GM12878 (cell line): ENCODE results near the gene NCAM1. TPM values are rescaled to one million over a fixed set of nuclear protein-coding genes. Genes with fewer than 3 reads are reported as not detected.

Source experiments
- ATAC-seq: fragments of 200-7000 bp; cut with Tn5 transposase; 3 replicates; pipeline ENCODE4 v1.9.1; 2020; ENCODE audit warnings: mild to moderate bottlenecking, moderate library complexity
- BruUV-seq: library from RNA; stranded (reverse); fragments of 400-500 nt; replicated peaks from 2 replicates; lab custom pipeline; 2021; lab: Mats Ljungman, UMichigan
- CTCF ChIA-PET: fragments of 300-600 bp; sonication (Branson Sonifier 250); formaldehyde crosslinking; extraction: SDS; loops from one replicate; lab custom pipeline; 2021; ENCODE audit warnings: inconsistent platforms; lab: Yijun Ruan, JAX
- POLR2A ChIA-PET: fragments of 350-600 bp; formaldehyde crosslinking; extraction: SDS; loops from one replicate; lab custom pipeline; 2021; ENCODE audit warnings: inconsistent platforms; lab: Charles Lee
- RAD21 ChIA-PET: fragments of 300-600 bp; sonication (Branson Sonifier 250); formaldehyde crosslinking; loops from one replicate; lab custom pipeline; 2023; ENCODE audit warnings: antibody characterized with exemption; ENCODE audit not compliant: unreplicated experiment; lab: Charles Lee
- SMC1A ChIA-PET: fragments of 300-600 bp; sonication (Branson Sonifier 250); formaldehyde crosslinking; loops from one replicate; lab custom pipeline; 2023; ENCODE audit not compliant: unreplicated experiment, uncharacterized antibody; lab: Charles Lee
- DNase-seq: peaks from one replicate; pipeline ENCODE4 v3.0.0-alpha.2; 2011; ENCODE audit warnings: low read depth, low spot score
- FAIRE-seq: peaks from 3 replicates; lab custom pipeline; 2011; peaks lifted over from hg19 to GRCh38; lab: Jason Lieb, UNC
- H2AFZ ChIP-seq: 2 replicates; pipeline ENCODE4 v1.6.0; 2011; ENCODE audit warnings: low read depth, low read length, control low read depth; ENCODE audit not compliant: control insufficient read depth
- H3K27ac ChIP-seq: 2 replicates; pipeline ENCODE4 v1.5.1; 2011; ENCODE audit warnings: control low read depth; ENCODE audit not compliant: control insufficient read depth, insufficient read depth
- H3K27me3 ChIP-seq, 2 experiments: replicated peaks in 1 of 2; 2 replicates each; pipeline versions ENCODE4 v1.6.0 to v1.6.1; 2011; ENCODE audit warnings: low read length in 1 of 2; ENCODE audit not compliant: control insufficient read depth in 2 of 2, insufficient read depth in 2 of 2
- H3K36me3 ChIP-seq, 2 experiments: 2 replicates each; pipeline ENCODE4 v1.5.1; 2011; ENCODE audit warnings: low read length in 1 of 2; ENCODE audit not compliant: control insufficient read depth in 2 of 2, insufficient read depth in 2 of 2
- H3K4me1 ChIP-seq: 2 replicates; pipeline ENCODE4 v1.6.1; 2011; ENCODE audit warnings: mild to moderate bottlenecking, low read length, moderate library complexity, mixed read lengths; ENCODE audit not compliant: control insufficient read depth, insufficient read depth
- H3K4me2 ChIP-seq: 2 replicates; pipeline ENCODE4 v1.6.0; 2011; ENCODE audit warnings: control low read depth; ENCODE audit not compliant: control insufficient read depth, insufficient read depth
- H3K4me3 ChIP-seq: fragments of 200-600 bp; sonication (generic); 2 replicates; pipeline ENCODE4 v1.5.1; 2016
- H3K79me2 ChIP-seq: 2 replicates; pipeline ENCODE4 v1.6.0; 2011; ENCODE audit warnings: low read length; ENCODE audit not compliant: control insufficient read depth, insufficient read depth
- H3K9ac ChIP-seq: 2 replicates; pipeline ENCODE4 v1.8.0; 2011; ENCODE audit warnings: low read length, control low read depth, mixed read lengths; ENCODE audit not compliant: control insufficient read depth, insufficient read depth
- H3K9me3 ChIP-seq: replicated peaks from 3 replicates; pipeline ENCODE4 v1.5.1; 2011; ENCODE audit warnings: mild to moderate bottlenecking, low read length; ENCODE audit not compliant: control insufficient read depth, insufficient read depth
- H4K20me1 ChIP-seq: 2 replicates; pipeline ENCODE4 v1.6.0; 2011; ENCODE audit not compliant: control insufficient read depth, insufficient read depth
- BRCA1 ChIP-seq: IDR thresholded peaks from 2 replicates; pipeline ENCODE4 v1.6.1; 2011; ENCODE audit warnings: low read depth, low read length, improper control_type of control experiment
- CREB1 ChIP-seq: IDR thresholded peaks from 2 replicates; pipeline ENCODE4 v1.6.1; 2012; ENCODE audit warnings: low read depth, mild to moderate bottlenecking, inconsistent platforms
- EP300 ChIP-seq, 2 experiments: fragments of 150-350 bp in 1 of 2; IDR thresholded peaks; 2 replicates each; pipeline ENCODE4 v1.6.1; 2011 to 2012; ENCODE audit warnings: low read depth in 2 of 2, low read length in 2 of 2, borderline replicate concordance in 1 of 2, improper control_type of control experiment in 1 of 2, inconsistent platforms in 1 of 2; ENCODE audit not compliant: control insufficient read depth in 1 of 2
- HDGF ChIP-seq: fragments of 450-650 bp; IDR thresholded peaks from 2 replicates; pipeline ENCODE4 v1.6.1; 2016; ENCODE audit warnings: antibody characterized with exemption
- KAT2A ChIP-seq: conservative IDR thresholded peaks from 2 replicates; pipeline ENCODE4 v1.6.1; 2011; ENCODE audit warnings: low read depth, low read length; ENCODE audit not compliant: control insufficient read depth
- KDM1A ChIP-seq: fragments of 200-600 bp; sonication (generic); IDR thresholded peaks from 2 replicates; pipeline ENCODE4 v1.6.1; 2016; ENCODE audit warnings: borderline replicate concordance
- NR2C2 ChIP-seq: IDR thresholded peaks from 2 replicates; pipeline ENCODE4 v1.6.1; 2011; ENCODE audit warnings: borderline replicate concordance, low read depth; ENCODE audit not compliant: control insufficient read depth, insufficient read length
- NRF1 ChIP-seq: conservative IDR thresholded peaks from 2 replicates; pipeline ENCODE4 v1.6.1; 2011; ENCODE audit warnings: mild to moderate bottlenecking, low read depth, low read length, improper control_type of control experiment
- POLR2AphosphoS5 ChIP-seq: IDR thresholded peaks from 2 replicates; pipeline ENCODE4 v1.6.1; 2011; ENCODE audit warnings: mild to moderate bottlenecking, low read length, inconsistent platforms
- SMARCA5 ChIP-seq: fragments of 450-650 bp; IDR thresholded peaks from 2 replicates; pipeline ENCODE4 v1.6.1; 2017; ENCODE audit warnings: mild to moderate bottlenecking
- TBL1XR1 ChIP-seq: IDR thresholded peaks from 2 replicates; pipeline ENCODE4 v1.6.1; 2012; ENCODE audit warnings: low read depth, low read length, improper control_type of control experiment
- ZNF207 ChIP-seq: fragments of 450-650 bp; IDR thresholded peaks from 2 replicates; pipeline ENCODE4 v1.6.1; 2014; ENCODE audit warnings: antibody characterized with exemption, mild to moderate bottlenecking, borderline replicate concordance
- ZZZ3 ChIP-seq: IDR thresholded peaks from 2 replicates; pipeline ENCODE4 v1.6.1; 2011; ENCODE audit warnings: low read depth; ENCODE audit not compliant: control insufficient read depth, insufficient read length
- WGBS: methylation state at CpG from one replicate; pipeline ENCODE4 v1.1.6; 2016; ENCODE audit warnings: low lambda C conversion rate; ENCODE audit not compliant: insufficient replicate concordance, insufficient coverage; ENCODE audit errors: missing lambda C conversion rate; 5-methylcytosine and 5-hydroxymethylcytosine counted together
- in situ Hi-C: fragments of 300-500 bp; cut with MboI; formaldehyde crosslinking; loops from 9 replicates; pipeline ENCODE4 v1.14.3; 2018; ENCODE audit warnings: mixed read lengths
- intact Hi-C: fragments of 100-400 bp; cut with micrococcal nuclease; formaldehyde crosslinking; loops from one replicate; pipeline ENCODE4 v1.14.2; 2022; ENCODE audit not compliant: unreplicated experiment
- polyA plus RNA-seq, 11 experiments: library from polyadenylated mRNA; depleted of rRNA in 4 of 11; unstranded in 6 of 11; stranded (reverse) in 5 of 11; fragments of >200 nt; fragmentation: Nextera tagmentation in 4 of 11; fragmentation: Illumina TruSeq in 1 of 11; extraction: Ambion mirVana in 4 of 11; extraction: Trizol in 1 of 11; gene quantifications; 1 replicate in 1 of 11; 2 replicates in 10 of 11; pipeline versions ENCODE4 v1.2.1 to v1.2.3, GENCODE V29; 2011 to 2016; ENCODE audit warnings: inconsistent platforms in 2 of 11, missing spikeins in 2 of 11, low read depth in 1 of 11
- total RNA-seq, 4 experiments: library from RNA; depleted of rRNA in 3 of 4; stranded (reverse); fragments of >200 nt in 3 of 4; fragmentation: Illumina TruSeq in 1 of 4; extraction: Trizol in 1 of 4; gene quantifications; 2 replicates each; pipeline versions ENCODE4 v1.2.1 to v1.2.3, GENCODE V29; 2013 to 2021

The NCAM1 gene
- total and polyA plus RNA-seq, 10 of the 15 experiments (the other 5 are each of a cell fraction or from before 2014, with no cell fraction given) = 0.10 to 0.23 (median 0.11) TPM; not detected in 7

DNA sequence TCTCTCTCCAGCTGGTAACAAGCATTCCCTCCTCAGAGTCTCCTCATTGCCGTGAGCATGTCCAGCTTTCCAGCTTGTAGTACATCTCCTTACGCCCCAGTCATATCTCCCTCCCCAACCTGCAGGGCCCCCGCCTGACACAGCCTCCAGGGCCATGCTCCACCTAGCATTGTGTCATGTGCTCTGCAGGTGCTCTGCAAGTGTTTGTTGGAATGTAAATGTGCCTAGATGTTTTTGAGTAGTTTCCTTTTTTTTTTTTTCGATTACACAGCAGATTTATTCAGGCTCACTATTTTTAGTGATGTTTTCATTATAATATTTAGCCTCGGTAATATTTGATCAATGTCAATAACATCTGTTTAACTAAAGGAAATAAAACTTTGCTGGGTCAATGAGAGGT, 82.5 kb downstream of the NCAM1 start:
- no peak for DNase-seq
- RAD21 ChIA-PET = no interaction called here
- in situ Hi-C loops = no loop called here
- no peak for TF ChIP-seq TBL1XR1
- TF ChIP-seq KDM1A = no peak
- no peak for TF ChIP-seq POLR2AphosphoS5
- TF ChIP-seq BRCA1 = no peak
- TF ChIP-seq CREB1 = no peak
- TF ChIP-seq NR2C2 = no peak
- no peak for TF ChIP-seq ZZZ3
- TF ChIP-seq KAT2A = no peak
- no peak for TF ChIP-seq EP300 (IDR thresholded peaks at IDR 0.05; ENCODE audit: borderline replicate concordance in 1 of 2, control insufficient read depth in 1 of 2, low read depth in 2 of 2, low read length in 2 of 2)
- no peak for TF ChIP-seq ZNF207
- TF ChIP-seq NRF1 = no peak
- TF ChIP-seq HDGF = no peak
- no peak for TF ChIP-seq SMARCA5
- no peaks in the 10 kb centered on the region for H3K36me3 ChIP-seq
- H3K27me3 ChIP-seq = no peaks in the 10 kb centered on the region
- no peak overlapping the region for H3K27ac ChIP-seq
- SMC1A ChIA-PET = no interaction called here
- intact Hi-C loops = no loop called here
- H3K9ac ChIP-seq = no peak overlapping the region
- no peaks in the 10 kb centered on the region for H3K79me2 ChIP-seq
- no peak for ATAC-seq
- H2AFZ ChIP-seq = no peak overlapping the region
- H3K9me3 ChIP-seq = peaks cover 2% of the 10 kb centered on the region; the same call in 1 of the 3 replicates
- H4K20me1 ChIP-seq = no peaks in the 10 kb centered on the region
- no peak for FAIRE-seq
- CTCF ChIA-PET = no interaction called here
- POLR2A ChIA-PET = no interaction called here
- no peak overlapping the region for H3K4me2 ChIP-seq
- WGBS = 27% methylated on average over 4 of the region's 5 CpGs
- H3K4me3 ChIP-seq = no peak overlapping the region
- BruUV-seq = no TSS peak
- H3K4me1 ChIP-seq = no peaks in the 10 kb centered on the region
